Measurements from ENCODE around the gene PHLDA2. TPM values are rescaled to one million over a fixed set of nuclear protein-coding genes. Genes with fewer than 3 reads are reported as not detected.
A peak's percentile ranks its signal among the peaks of the same experiment; 100 is the strongest.

PHLDA2 gene
- total RNA-seq, 1 experiment from 2014 or later, result 309 TPM

DNA sequence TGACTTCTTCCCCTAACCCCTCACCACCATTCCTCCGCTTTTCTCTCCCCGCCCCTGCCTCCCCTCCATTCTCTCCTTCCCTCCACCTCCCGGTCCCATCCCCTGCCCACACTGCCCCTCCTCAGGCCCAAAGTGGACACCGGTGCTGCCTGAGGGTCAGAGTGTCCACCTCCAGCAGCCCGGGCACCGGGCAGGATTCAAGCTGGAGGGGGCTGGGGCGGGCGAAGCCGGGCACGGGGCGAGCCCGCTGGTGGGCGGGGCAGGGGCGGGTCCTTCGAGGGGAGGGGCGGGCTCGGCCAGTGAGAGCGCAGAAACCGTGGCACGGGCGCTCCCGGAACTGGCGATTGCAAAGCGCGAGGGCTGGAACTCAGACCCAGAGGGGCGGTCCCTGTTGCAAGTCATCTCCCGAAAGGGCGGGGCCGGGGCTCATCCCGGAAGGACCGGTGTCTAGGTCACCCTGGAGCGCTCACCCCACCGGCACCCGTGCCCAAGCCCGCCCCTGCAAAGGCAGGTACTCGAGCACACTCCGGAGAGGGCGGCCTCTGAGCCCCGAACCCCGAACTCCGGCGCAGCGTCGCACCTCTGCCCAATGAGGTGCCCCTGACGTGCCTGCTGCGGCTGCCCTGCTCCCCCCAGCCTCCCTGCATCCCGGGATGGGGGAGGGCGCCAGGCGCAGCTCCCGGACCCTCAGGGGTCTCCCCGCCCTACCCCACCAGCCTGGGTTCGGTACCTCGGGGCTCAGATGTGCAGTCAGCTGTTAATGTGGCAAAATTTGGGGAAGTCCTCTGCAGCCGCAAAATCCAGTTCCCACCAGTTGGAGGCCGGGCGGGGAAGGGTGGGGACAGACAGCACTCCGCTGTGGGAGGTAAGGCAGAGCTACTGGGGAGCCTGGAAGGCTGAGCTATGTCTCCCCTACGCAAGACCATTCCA is 27.1 kb downstream of the PHLDA2 start:
- Histone ChIP-seq H3K36me3 (ENCODE audit: control insufficient read depth in 1 of 2, insufficient read depth in 2 of 2, low read length in 2 of 2) (no peaks in the 10 kb centered on the region), H2AFZ (ENCODE audit: low read depth, low read length, poor library complexity, severe bottlenecking) (no peak overlapping the region), H3K27ac (ENCODE audit: low read depth, low read length) (peak overlapping the region; percentile 86), H3K4me2 (ENCODE audit: low read length) (peak overlapping the region; percentile 99), H3K9ac (ENCODE audit: low read length) (peak overlapping the region; percentile 72), H3K9me2 (ENCODE audit: insufficient read depth) (no peaks in the 10 kb centered on the region), H3K79me2 (ENCODE audit: insufficient read depth, low read length) (no peaks in the 10 kb centered on the region), H4K20me1 (ENCODE audit: insufficient read depth) (no peaks in the 10 kb centered on the region), H3K4me1 (ENCODE audit: control insufficient read depth in 1 of 2, insufficient read depth in 2 of 2, low read length in 2 of 2) (peaks cover 54 to 72% of the 10 kb centered on the region in 2 experiments), H3K27me3 (ENCODE audit: insufficient read depth, low read length) (no peaks in the 10 kb centered on the region), H3K4me3 (replicated peaks in 1 of 2; ENCODE audit: low read depth in 1 of 2, low read length in 2 of 2) (peak overlapping the region; percentile 70 to 76), H3K9me3 (ENCODE audit: control insufficient read depth in 1 of 2, insufficient read depth in 1 of 2, low read depth in 1 of 2, low read length in 2 of 2) (no peaks in the 10 kb centered on the region)
- RAD21 ChIA-PET (ENCODE audit: low non-redundant PET in 1 of 2, low total read pairs in 2 of 2, uncharacterized antibody in 2 of 2, unreplicated experiment in 2 of 2), result interaction anchor here in 1 of 2 experiments (0.6 to 1.9 kb wide), 3 partner anchors 10 to 480 kb away, joined by 3 to 5 read pairs (median 3); no protein-coding TSS in a partner anchor
- CTCF ChIA-PET, result interaction anchor here (0.8 to 5.0 kb wide), 4 partner anchors 11 to 28 kb away, joined by 3 to 32 read pairs (median 8); partner anchors contain the start of gene PHLDA2
- peak; percentile 74 for DNase-seq (ENCODE audit: low read depth, low spot score)
- TSS peak; percentile 53 for BruUV-seq (replicated peaks)
- peak; percentile 70 for TF ChIP-seq POLR2AphosphoS5 (IDR thresholded peaks at IDR 0.05; ENCODE audit: low read depth, low read length)
- no peak for TF ChIP-seq ELF1 (IDR thresholded peaks at IDR 0.05; ENCODE audit: borderline replicate concordance, low read depth)
- TF ChIP-seq ZFX (IDR thresholded peaks at IDR 0.05), result 0 out of 2 replicates have a peak, but pooled peaks have one; percentile 15
- intact Hi-C loops (cut with micrococcal nuclease), result no loop called here
- peak; percentile 80 for ATAC-seq
- POLR2A ChIA-PET, result interaction anchor here (0.7 to 3.6 kb wide), 5 partner anchors 9 to 560 kb away, joined by 5 to 21 read pairs (median 7); partner anchors contain the start of gene PHLDA2

DNA sequence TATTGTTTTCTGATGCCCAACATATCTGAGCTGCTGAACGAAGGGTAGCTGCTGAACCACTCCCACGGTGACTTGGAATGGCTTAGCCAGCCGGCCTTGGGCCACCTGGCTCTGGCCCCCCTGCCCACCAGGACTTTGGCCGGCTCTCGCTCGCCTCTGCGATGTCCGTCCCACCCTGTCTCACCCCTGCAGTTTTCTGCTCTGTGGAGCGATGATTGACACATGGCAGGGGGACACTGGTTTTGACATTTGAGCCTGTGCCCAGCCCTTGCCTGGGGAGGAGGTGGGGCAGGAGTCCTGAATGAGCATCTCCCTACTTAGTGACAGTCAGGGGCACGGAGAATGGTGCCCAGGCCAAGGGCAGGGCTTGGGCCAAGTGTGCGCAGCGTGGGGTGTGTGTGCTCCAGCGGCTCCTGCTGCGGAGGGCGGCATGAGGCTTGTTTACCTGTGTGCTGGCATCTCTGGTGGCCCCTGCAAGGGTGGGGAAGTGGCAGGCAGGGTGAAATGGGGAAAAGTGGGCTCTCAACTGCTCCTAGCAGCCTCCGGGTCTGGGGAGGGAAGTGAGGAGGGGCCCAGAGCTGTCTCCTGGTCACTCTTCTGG is 27.9 kb downstream of the PHLDA2 start:
- intact Hi-C loops (cut with micrococcal nuclease), result no loop called here
- no peaks in the 10 kb centered on the region for H3K79me2 ChIP-seq (ENCODE audit: insufficient read depth, low read length)
- peak overlapping the region; percentile 70 to 76 for H3K4me3 ChIP-seq (replicated peaks in 1 of 2; ENCODE audit: low read depth in 1 of 2, low read length in 2 of 2)
- peak overlapping the region; percentile 59 for H3K27ac ChIP-seq (ENCODE audit: low read depth, low read length)
- no peaks in the 10 kb centered on the region for H4K20me1 ChIP-seq (ENCODE audit: insufficient read depth)
- no peak overlapping the region for H2AFZ ChIP-seq (ENCODE audit: low read depth, low read length, poor library complexity, severe bottlenecking)
- H3K9me3 ChIP-seq (ENCODE audit: control insufficient read depth in 1 of 2, insufficient read depth in 1 of 2, low read depth in 1 of 2, low read length in 2 of 2), result no peaks in the 10 kb centered on the region
- DNase-seq (ENCODE audit: low read depth, low spot score) (no peak), ATAC-seq (no peak)
- no peaks in the 10 kb centered on the region for H3K9me2 ChIP-seq (ENCODE audit: insufficient read depth)
- peaks cover 54 to 72% of the 10 kb centered on the region in 2 experiments for H3K4me1 ChIP-seq (ENCODE audit: control insufficient read depth in 1 of 2, insufficient read depth in 2 of 2, low read length in 2 of 2)
- ChIA-PET RAD21 (ENCODE audit: low non-redundant PET in 1 of 2, low total read pairs in 2 of 2, uncharacterized antibody in 2 of 2, unreplicated experiment in 2 of 2) (no interaction called here), POLR2A (interaction anchor here (1.8 to 3.6 kb wide), 3 partner anchors 9 to 28 kb away, joined by 7 to 21 read pairs (median 12); partner anchors contain the start of gene PHLDA2), CTCF (interaction anchor here (5.0 kb wide), 1 partner anchor 10 kb away, joined by 32 read pairs; no protein-coding TSS in a partner anchor)
- H3K36me3 ChIP-seq (ENCODE audit: control insufficient read depth in 1 of 2, insufficient read depth in 2 of 2, low read length in 2 of 2), result no peaks in the 10 kb centered on the region
- H3K4me2 ChIP-seq (ENCODE audit: low read length), result peak overlapping the region; percentile 99
- TF ChIP-seq, protein P1, sequence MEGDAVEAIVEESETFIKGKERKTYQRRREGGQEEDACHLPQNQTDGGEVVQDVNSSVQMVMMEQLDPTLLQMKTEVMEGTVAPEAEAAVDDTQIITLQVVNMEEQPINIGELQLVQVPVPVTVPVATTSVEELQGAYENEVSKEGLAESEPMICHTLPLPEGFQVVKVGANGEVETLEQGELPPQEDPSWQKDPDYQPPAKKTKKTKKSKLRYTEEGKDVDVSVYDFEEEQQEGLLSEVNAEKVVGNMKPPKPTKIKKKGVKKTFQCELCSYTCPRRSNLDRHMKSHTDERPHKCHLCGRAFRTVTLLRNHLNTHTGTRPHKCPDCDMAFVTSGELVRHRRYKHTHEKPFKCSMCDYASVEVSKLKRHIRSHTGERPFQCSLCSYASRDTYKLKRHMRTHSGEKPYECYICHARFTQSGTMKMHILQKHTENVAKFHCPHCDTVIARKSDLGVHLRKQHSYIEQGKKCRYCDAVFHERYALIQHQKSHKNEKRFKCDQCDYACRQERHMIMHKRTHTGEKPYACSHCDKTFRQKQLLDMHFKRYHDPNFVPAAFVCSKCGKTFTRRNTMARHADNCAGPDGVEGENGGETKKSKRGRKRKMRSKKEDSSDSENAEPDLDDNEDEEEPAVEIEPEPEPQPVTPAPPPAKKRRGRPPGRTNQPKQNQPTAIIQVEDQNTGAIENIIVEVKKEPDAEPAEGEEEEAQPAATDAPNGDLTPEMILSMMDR (IDR thresholded peaks at IDR 0.05 in 2 of 3, conservative IDR thresholded peaks at IDR 0.05 in 1 of 3; ENCODE audit: borderline replicate concordance in 1 of 3, insufficient read depth in 1 of 3, low read depth in 2 of 3, low read length in 2 of 3), result no peak
- TF ChIP-seq JUND (IDR thresholded peaks at IDR 0.05), result no peak
- no peak for TF ChIP-seq EZH2 (IDR thresholded peaks at IDR 0.05)
- TF ChIP-seq, protein P2, sequence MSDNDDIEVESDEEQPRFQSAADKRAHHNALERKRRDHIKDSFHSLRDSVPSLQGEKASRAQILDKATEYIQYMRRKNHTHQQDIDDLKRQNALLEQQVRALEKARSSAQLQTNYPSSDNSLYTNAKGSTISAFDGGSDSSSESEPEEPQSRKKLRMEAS (IDR thresholded peaks at IDR 0.05), result no peak
- no peak for TF ChIP-seq ZFX (IDR thresholded peaks at IDR 0.05)
- TF ChIP-seq POLR2AphosphoS5 (IDR thresholded peaks at IDR 0.05; ENCODE audit: low read depth, low read length), result no peak
- no peak for TF ChIP-seq EZH2phosphoT487 (IDR thresholded peaks at IDR 0.05; ENCODE audit: borderline replicate concordance)
- TF ChIP-seq CBX3 (IDR thresholded peaks at IDR 0.05; ENCODE audit: low read depth), result no peak
- no peak for TF ChIP-seq CEBPB (IDR thresholded peaks at IDR 0.05; ENCODE audit: low read depth)
- TF ChIP-seq YY1 (IDR thresholded peaks at IDR 0.05; ENCODE audit: extremely low read depth, insufficient replicate concordance, low read depth, low read length), result no peak
- H3K9ac ChIP-seq (ENCODE audit: low read length), result peak overlapping the region; percentile 72
- no peaks in the 10 kb centered on the region for H3K27me3 ChIP-seq (ENCODE audit: insufficient read depth, low read length)
- TSS peak; percentile 61 for BruUV-seq (replicated peaks)
